ENCODE measurements around the gene CD247. TPM values are rescaled to one million over a fixed set of nuclear protein-coding genes. Genes with fewer than 3 reads are reported as not detected.
"Not testable (repeated sequence)": the region's sequence is repeated elsewhere in the genome, so short reads cannot be mapped to it uniquely, and the experiment has no call there.

Gene CD247
- total and polyA plus RNA-seq, 9 of the 15 experiments (the other 6 are each of a cell fraction or from before 2014, with no cell fraction given), result 0.08 to 0.42 (median 0.28) TPM; not detected in 5

DNA sequence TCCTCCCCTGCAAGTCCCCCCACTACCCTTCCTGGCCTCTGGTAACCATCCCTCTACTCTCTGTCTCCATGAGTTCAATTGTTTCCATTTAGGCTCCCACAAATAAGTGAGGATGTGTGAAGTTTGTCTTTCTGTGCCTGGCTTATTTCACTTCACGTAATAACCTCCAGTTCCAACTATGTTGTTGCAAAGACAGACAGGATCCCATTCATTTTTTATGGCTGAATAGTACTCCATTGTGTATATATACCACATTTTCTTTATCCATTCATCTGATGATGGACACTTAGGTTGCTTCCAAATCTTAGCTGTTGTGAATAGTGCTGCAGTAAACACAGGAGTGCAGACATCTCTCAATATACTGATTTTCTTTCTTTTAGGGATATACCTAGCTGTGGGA lies 36.7 kb upstream of the CD247 start:
- H3K4me3 ChIP-seq; H3K4me2 ChIP-seq (ENCODE audit: insufficient read depth, low read length); H4K20me1 ChIP-seq (replicated peaks; ENCODE audit: control insufficient read depth, insufficient read depth, low read length); BruUV-seq (replicated peaks); in situ Hi-C loops (cut with MboI); H3K27me3 ChIP-seq (ENCODE audit: control insufficient read depth in 2 of 2, insufficient read depth in 2 of 2, low read length in 2 of 2); H2AFZ ChIP-seq (ENCODE audit: low read depth, low read length); H3K9me1 ChIP-seq (ENCODE audit: control insufficient read depth, insufficient read depth, low read length); H3K27ac ChIP-seq (ENCODE audit: extremely low read depth, low read depth, low read length); FAIRE-seq; H3K9me3 ChIP-seq (replicated peaks; ENCODE audit: control insufficient read depth, insufficient read depth, low read depth, low read length); DNase-seq (ENCODE audit: extremely low read depth in 1 of 4, low spot score in 3 of 4); ATAC-seq; H3K9ac ChIP-seq (ENCODE audit: insufficient read depth in 1 of 2, low read depth in 2 of 2, low read length in 2 of 2): not testable (repeated sequence)
- Histone ChIP-seq H3K79me2 (ENCODE audit: control insufficient read depth, insufficient read depth, low read length) (peaks cover 35% of the 10 kb centered on the region), H3K36me3 (ENCODE audit: control insufficient read depth, insufficient read depth, low read length) (peaks cover 18% of the 10 kb centered on the region; the same call in 2 of the 3 replicates), H3K4me1 (replicated peaks in 1 of 2; ENCODE audit: control insufficient read depth in 2 of 2, insufficient read depth in 2 of 2, low read length in 2 of 2) (peaks cover 14 to 30% of the 10 kb centered on the region in 2 experiments)
- intact Hi-C loops (cut with micrococcal nuclease), result loop anchor here (5.0 kb wide), 1 partner anchor 153 kb away; no protein-coding TSS in a partner anchor
- CTCF ChIA-PET (ENCODE audit: low intra/inter-chr PET ratio), result interaction anchor here (0.6 to 2.0 kb wide), 3 partner anchors 143 to 154 kb away, joined by 3 to 8 read pairs (median 3); no protein-coding TSS in a partner anchor
- 90% methylated on average over 1 of the region's 1 CpG for WGBS (ENCODE audit: insufficient coverage, low coverage, missing lambda C conversion rate)
- TF ChIP-seq BCOR (IDR thresholded peaks at IDR 0.05) (peak; percentile 61; the same call in 1 of the 2 replicates), ZNF146 (CRISPR knock-in tag; IDR thresholded peaks at IDR 0.05; ENCODE audit: unreplicated experiment) (peak; percentile 83), KDM1A (IDR thresholded peaks at IDR 0.05) (peak; percentile 40 to 61; a peak in 3 of 4 replicates), RBM25 (IDR thresholded peaks at IDR 0.05; ENCODE audit: low read depth, low read length, severe bottlenecking) (peak; percentile 72)
- POLR2A ChIA-PET, result interaction anchor here (0.7 to 1.0 kb wide), 2 partner anchors 9 to 20 kb away, joined by 3 to 7 read pairs; no protein-coding TSS in a partner anchor
